Activated T-helper 1 cell treated with anti-CD3 and anti-CD28 coated beads, Interleukin-12 subunit alpha, Interleukin-12 subunit beta, Interleukin-2, Interleukin-4 antibody, amounts not matched to agents 30 ng/mL and 10 ng/mL and 1 ng/mL, durations not matched to agents 14 hours and 24 hours and 36 hours (primary cell): Measurements from ENCODE around the gene UBA7. TPM values are rescaled to one million over a fixed set of nuclear protein-coding genes. Genes with fewer than 3 reads are reported as not detected.
"Not testable (repeated sequence)": the region's sequence is repeated elsewhere in the genome, so short reads cannot be mapped to it uniquely, and the experiment has no call there.

Experiments used
- DNase-seq: peaks from one replicate; pipeline ENCODE4 v3.0.0; 2021; ENCODE audit warnings: low spot score
- H3K27ac Mint-ChIP-seq: one replicate; pipeline ENCODE4 v1.8.0; 2021; ENCODE audit warnings: mild to moderate bottlenecking, mixed read lengths
- H3K27me3 Mint-ChIP-seq: one replicate; pipeline ENCODE4 v1.8.0; 2022; ENCODE audit warnings: mild to moderate bottlenecking, moderate library complexity, mixed read lengths; ENCODE audit not compliant: insufficient read depth
- H3K36me3 Mint-ChIP-seq: one replicate; pipeline ENCODE4 v1.8.0; 2021; ENCODE audit warnings: low read depth, mixed read lengths
- H3K4me1 Mint-ChIP-seq: one replicate; pipeline ENCODE4 v1.8.0; 2021; ENCODE audit warnings: low read depth, mixed read lengths
- H3K4me3 Mint-ChIP-seq: one replicate; pipeline ENCODE4 v1.8.0; 2021; ENCODE audit warnings: mild to moderate bottlenecking, moderate library complexity, mixed read lengths
- H3K9me3 Mint-ChIP-seq: one replicate; pipeline ENCODE4 v1.8.0; 2021; ENCODE audit warnings: mixed read lengths
- intact Hi-C: fragments of 100-400 bp; cut with micrococcal nuclease; formaldehyde crosslinking; loops from one replicate; pipeline ENCODE4 v1.15.1; 2024
- total RNA-seq: library from RNA; stranded (reverse); gene quantifications from 2 replicates; pipeline ENCODE4 v1.2.3, GENCODE V29; 2022

Gene UBA7
- total RNA-seq, 1 donor from 2014 or later: 97.5 TPM

GRCh38 chr3:49839193-49839809 lies 25.5 kb upstream of the UBA7 start:
- H3K36me3 Mint-ChIP-seq: peaks cover 8% of the 10 kb centered on the region
- no peaks in the 10 kb centered on the region for H3K9me3 Mint-ChIP-seq
- no peaks in the 10 kb centered on the region for H3K4me1 Mint-ChIP-seq
- H3K27me3 Mint-ChIP-seq: no peaks in the 10 kb centered on the region
- peak; percentile 69 for DNase-seq
- intact Hi-C loops: loop anchor here (1.0 to 5.0 kb wide), 5 partner anchors 37 to 300 kb away; partner anchors contain the start of genes GMPPB and IP6K1
- H3K27ac Mint-ChIP-seq: no peak overlapping the region
- H3K4me3 Mint-ChIP-seq: no peak overlapping the region

GRCh38 chr3:49831341-49831740 lies 17.6 kb upstream of the UBA7 start:
- H3K9me3 Mint-ChIP-seq: no peaks in the 10 kb centered on the region
- intact Hi-C loops: no loop called here
- H3K4me3 Mint-ChIP-seq: no peak overlapping the region
- H3K36me3 Mint-ChIP-seq: peaks cover 7% of the 10 kb centered on the region
- no peak for DNase-seq
- no peak overlapping the region for H3K27ac Mint-ChIP-seq
- no peaks in the 10 kb centered on the region for H3K27me3 Mint-ChIP-seq
- H3K4me1 Mint-ChIP-seq: no peaks in the 10 kb centered on the region

DNA sequence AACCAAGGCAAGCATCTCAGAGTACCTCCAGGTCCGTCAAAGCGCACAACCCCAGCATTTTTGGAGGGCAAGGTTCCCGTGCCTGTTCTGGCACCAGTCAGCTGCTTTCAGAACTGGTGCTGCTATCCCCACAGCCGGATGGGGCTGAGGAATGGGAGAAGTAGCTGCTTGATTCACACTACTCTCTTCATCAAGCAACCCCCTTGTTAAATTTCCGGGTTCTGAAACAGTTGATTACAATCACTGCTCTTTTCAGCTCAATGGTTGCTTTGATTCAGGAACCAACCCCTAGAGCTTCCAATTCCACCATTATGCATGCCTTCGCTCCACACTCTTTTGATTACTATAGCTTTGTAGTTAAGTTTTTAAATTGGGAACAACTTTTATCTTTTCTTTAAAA lies 12.3 kb upstream of the UBA7 start:
- H3K27me3 Mint-ChIP-seq: no peaks in the 10 kb centered on the region
- no peak overlapping the region for H3K27ac Mint-ChIP-seq

DNA sequence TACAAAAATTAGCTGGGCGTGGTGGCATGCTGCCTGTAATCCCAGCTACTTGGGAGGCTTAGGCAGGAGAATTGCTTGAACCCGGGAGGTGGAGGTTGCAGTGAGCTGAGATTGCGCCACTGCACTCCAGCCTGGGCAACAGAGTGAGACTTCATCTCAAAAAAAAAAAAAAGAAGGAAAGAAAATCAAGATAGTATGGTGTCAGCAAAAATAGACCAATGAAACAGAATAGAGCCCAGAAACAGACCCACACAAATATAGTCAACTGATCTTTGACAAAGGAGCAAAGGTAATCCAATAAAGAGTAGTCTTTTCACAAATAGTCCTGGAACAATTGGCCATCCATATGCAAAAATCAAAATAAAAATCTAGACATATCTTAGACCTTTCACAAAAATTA lies 9.4 kb upstream of the UBA7 start:
- DNase-seq, H3K9me3 Mint-ChIP-seq, H3K36me3 Mint-ChIP-seq, H3K27me3 Mint-ChIP-seq, intact Hi-C loops, H3K4me1 Mint-ChIP-seq, H3K4me3 Mint-ChIP-seq, H3K27ac Mint-ChIP-seq: not testable (repeated sequence)

More for the DNA sequence above, 12.3 kb upstream of the UBA7 start:
- Mint-ChIP-seq H3K4me3 (no peak overlapping the region), H3K9me3 (no peaks in the 10 kb centered on the region), H3K36me3 (peaks cover 2% of the 10 kb centered on the region), H3K4me1 (no peaks in the 10 kb centered on the region)
- intact Hi-C loops: no loop called here
- DNase-seq: no peak

DNA sequence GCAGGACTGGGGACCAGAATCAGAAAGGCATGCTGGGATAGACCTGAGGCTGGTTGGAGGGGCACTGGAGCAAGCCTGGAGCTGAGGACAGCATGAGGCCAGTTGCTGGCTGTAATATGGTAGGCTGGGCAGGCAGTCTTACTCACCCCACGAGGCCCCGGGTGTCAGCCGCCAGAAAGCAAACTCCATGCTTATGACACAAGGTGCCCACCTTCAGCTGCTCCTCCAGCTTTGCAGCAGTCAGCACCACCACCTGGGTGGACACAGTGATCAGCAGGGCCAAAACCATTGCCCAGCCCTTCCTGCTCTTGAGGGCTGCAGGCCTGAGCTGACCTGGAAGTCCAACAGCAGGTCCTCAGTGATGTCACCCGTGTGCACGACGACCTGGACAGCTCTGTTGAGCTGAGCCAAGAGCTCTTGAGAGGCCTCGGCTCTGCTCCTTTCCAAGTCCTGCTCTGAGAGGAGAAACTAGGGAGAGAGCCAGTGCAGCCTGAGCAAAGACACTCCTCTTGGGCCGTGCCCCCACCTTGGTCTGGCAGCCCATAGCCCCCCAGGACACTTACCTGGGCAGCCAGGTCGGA lies 747 bp downstream of the UBA7 start:
- Mint-ChIP-seq H3K27me3 (no peaks in the 10 kb centered on the region), H3K36me3 (peaks cover 12% of the 10 kb centered on the region), H3K4me1 (peaks cover 30% of the 10 kb centered on the region), H3K4me3 (peak overlapping the region; percentile 94), H3K9me3 (no peaks in the 10 kb centered on the region), H3K27ac (peak overlapping the region; percentile 94)
- intact Hi-C loops: loop anchor here (1.0 kb wide), 2 partner anchors 10 to 43 kb away; partner anchors contain the start of genes INKA1 and TRAIP
- DNase-seq: no peak

DNA sequence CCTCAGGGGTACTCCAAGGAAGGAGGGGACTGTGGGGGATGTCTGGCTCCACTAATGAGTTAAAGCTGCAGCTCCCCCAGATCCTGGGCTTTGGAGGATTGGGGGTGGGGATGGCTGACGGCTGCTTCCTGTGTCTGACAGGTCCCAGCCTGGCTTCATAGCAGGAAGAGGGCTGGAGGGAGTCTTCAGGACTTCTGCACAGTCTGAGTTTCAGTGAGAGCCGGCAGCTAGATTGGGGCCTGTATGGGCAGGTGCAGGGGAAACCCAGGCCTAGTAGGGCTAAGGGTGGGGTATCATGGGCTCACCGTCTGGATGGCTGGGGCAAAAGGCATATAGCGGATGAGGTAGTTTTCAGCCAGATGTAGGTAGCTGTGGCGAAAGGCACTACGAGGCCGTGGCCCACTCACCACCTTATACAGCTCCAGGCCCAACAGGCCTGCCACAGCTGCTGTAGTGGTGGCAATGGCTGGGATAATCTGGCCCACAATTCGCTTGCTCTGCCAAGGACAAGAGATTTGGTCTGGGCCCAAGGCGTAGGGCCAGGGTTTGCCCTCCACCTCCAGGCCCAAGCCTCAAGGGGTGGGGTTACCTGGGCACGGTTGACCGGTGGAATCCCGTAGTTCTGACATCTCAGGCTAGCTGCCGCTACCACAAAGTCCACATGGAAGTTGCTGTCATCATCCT lies 6.2 kb downstream of the UBA7 start:
- intact Hi-C loops: no loop called here

DNA sequence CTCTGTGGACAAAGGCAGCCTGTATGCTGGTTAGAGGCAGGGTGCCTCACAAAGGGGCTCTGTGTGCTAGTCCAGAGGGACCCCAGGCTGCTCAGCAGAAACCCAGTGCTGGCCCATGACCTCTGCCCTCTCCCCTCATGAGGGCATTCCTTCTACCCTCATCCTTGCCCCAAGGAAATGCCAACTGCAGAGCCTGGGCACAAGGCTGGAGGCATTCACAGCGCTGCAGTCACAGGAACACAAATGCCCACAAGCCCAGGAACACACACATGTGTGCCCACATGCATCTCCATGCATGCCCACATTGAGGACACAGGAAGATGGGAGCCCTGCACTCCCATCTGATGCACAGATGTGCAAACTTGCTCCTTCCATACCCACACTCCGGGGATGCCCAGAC lies 6.9 kb downstream of the UBA7 start:
- intact Hi-C loops: no loop called here
- H3K27ac Mint-ChIP-seq: no peak overlapping the region
- no peak overlapping the region for H3K4me3 Mint-ChIP-seq
- H3K4me1 Mint-ChIP-seq: peaks cover 35% of the 10 kb centered on the region
- no peak for DNase-seq
- H3K27me3 Mint-ChIP-seq: peaks cover 2% of the 10 kb centered on the region
- peaks cover 20% of the 10 kb centered on the region for H3K36me3 Mint-ChIP-seq
- H3K9me3 Mint-ChIP-seq: no peaks in the 10 kb centered on the region

More for the DNA sequence above, 6.2 kb downstream of the UBA7 start:
- DNase-seq: no peak
- Mint-ChIP-seq H3K4me1 (peaks cover 42% of the 10 kb centered on the region), H3K27me3 (no peaks in the 10 kb centered on the region), H3K4me3 (no peak overlapping the region), H3K27ac (no peak overlapping the region), H3K9me3 (no peaks in the 10 kb centered on the region), H3K36me3 (peaks cover 20% of the 10 kb centered on the region)

GRCh38 chr3:49805897-49806701 lies 7.7 kb downstream of the UBA7 start:
- no peak overlapping the region for H3K27ac Mint-ChIP-seq
- intact Hi-C loops: no loop called here

DNA sequence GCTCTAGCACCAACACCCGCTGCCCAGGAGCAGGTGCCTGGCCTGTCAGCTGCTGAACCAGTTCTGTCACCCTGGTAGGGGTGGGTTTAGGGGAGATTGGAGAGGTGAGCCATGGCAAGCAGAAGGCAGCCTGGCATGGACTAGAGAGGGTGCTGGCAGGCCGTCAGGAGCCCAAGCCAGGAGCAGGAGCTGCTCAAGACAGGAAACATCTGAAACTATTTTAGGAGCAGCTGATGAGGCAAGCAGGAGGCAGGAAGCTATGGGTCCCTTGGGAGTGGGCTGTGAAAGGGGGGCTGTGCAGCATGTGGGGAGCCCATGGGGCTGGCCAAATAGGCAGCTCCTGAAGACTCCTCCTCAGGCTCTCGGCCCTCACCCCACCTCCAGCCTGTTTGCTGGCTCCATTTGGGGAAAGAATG lies 8.4 kb downstream of the UBA7 start:
- intact Hi-C loops: no loop called here
- H3K27ac Mint-ChIP-seq: peak overlapping the region; percentile 21

More at GRCh38 chr3:49805897-49806701, 7.7 kb downstream of the UBA7 start:
- H3K9me3 Mint-ChIP-seq: no peaks in the 10 kb centered on the region
- DNase-seq: no peak
- peaks cover 3% of the 10 kb centered on the region for H3K27me3 Mint-ChIP-seq
- no peak overlapping the region for H3K4me3 Mint-ChIP-seq
- H3K36me3 Mint-ChIP-seq: peaks cover 16% of the 10 kb centered on the region
- H3K4me1 Mint-ChIP-seq: peaks cover 29% of the 10 kb centered on the region

GRCh38 chr3:49804141-49805041 lies 9.4 kb downstream of the UBA7 start:
- Mint-ChIP-seq H3K36me3 (peaks cover 9% of the 10 kb centered on the region), H3K4me1 (peaks cover 27% of the 10 kb centered on the region), H3K9me3 (no peaks in the 10 kb centered on the region), H3K4me3 (peak overlapping the region; percentile 77), H3K27me3 (peaks cover 7% of the 10 kb centered on the region), H3K27ac (no peak overlapping the region)
- intact Hi-C loops: no loop called here
- no peak for DNase-seq

More for the DNA sequence above, 8.4 kb downstream of the UBA7 start:
- DNase-seq: no peak
- peaks cover 3% of the 10 kb centered on the region for H3K27me3 Mint-ChIP-seq
- H3K4me1 Mint-ChIP-seq: peaks cover 27% of the 10 kb centered on the region
- peak overlapping the region; percentile 38 for H3K4me3 Mint-ChIP-seq
- H3K9me3 Mint-ChIP-seq: no peaks in the 10 kb centered on the region
- peaks cover 14% of the 10 kb centered on the region for H3K36me3 Mint-ChIP-seq

DNA sequence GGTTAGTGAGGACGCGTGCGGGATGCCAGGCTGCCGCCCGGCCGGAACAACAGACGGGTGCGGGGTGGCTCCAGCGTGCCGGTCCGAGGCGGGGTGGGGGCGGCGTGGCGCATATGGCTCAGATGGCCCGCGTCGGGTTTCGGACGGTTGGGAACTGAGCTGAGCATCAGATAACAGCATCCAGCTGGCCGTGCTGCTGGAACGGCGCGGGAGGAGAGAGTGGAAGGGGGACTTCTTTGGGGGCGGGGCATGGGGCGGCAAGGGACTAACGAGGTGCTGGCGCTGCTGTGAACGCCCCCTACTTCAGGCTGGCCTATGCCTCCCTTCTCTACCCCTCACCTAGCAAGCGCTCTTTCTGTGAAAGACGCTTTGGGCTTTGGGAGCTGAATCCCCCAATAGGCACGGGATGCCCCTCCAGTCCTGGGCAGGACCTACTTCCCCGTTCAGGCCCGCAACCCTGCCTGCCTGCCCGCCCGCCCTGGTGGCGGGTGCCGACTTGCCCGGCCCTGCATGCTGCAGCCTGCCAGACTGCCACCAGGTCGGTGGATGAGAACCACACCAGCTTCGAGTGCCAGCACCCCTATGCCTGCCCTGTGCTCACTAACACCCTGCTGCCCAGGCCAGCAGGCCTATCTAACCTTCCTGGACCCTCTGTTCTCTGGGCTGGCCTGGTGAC lies 10.2 kb downstream of the UBA7 start:
- Mint-ChIP-seq H3K27ac (no peak overlapping the region), H3K9me3 (no peaks in the 10 kb centered on the region), H3K27me3 (peaks cover 10% of the 10 kb centered on the region), H3K36me3 (peaks cover 8% of the 10 kb centered on the region), H3K4me3 (peak overlapping the region; percentile 77), H3K4me1 (peaks cover 27% of the 10 kb centered on the region)
- DNase-seq: no peak
- intact Hi-C loops: loop anchor here (1.0 to 2.0 kb wide), 5 partner anchors 10 to 285 kb away; partner anchors contain the start of genes MON1A, RBM5 and UBA7
